GM18868 (cell line): ENCODE measurements around the gene AQP1.

Experiments
- ATAC-seq: cut with Tn5 transposase; IDR thresholded peaks from one replicate; pipeline ENCODE4 v1.9.1; 2021; ENCODE audit warnings: mild to moderate bottlenecking, moderate library complexity; ENCODE audit not compliant: unreplicated experiment

Gene AQP1

DNA sequence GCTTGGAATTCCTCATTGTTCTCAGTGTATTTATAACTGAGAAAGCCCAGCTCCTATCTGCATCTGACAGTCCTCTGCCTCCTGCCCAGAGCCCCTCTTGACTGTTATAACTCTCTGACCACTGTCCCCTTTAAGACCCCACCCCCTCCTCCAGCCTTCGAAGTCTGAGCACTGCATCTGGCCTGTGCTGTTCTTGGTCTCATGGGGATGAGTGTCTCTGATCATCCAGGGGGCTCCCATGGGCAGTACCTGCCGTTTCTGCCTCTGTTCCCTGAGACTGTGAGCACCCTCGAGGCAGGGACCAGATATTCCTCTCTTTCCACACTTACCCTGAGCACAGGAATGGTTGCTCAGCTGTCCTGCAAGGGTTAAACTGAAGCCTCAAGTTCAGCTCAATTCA, 59.8 kb downstream of the AQP1 start:
- no peak for ATAC-seq

DNA sequence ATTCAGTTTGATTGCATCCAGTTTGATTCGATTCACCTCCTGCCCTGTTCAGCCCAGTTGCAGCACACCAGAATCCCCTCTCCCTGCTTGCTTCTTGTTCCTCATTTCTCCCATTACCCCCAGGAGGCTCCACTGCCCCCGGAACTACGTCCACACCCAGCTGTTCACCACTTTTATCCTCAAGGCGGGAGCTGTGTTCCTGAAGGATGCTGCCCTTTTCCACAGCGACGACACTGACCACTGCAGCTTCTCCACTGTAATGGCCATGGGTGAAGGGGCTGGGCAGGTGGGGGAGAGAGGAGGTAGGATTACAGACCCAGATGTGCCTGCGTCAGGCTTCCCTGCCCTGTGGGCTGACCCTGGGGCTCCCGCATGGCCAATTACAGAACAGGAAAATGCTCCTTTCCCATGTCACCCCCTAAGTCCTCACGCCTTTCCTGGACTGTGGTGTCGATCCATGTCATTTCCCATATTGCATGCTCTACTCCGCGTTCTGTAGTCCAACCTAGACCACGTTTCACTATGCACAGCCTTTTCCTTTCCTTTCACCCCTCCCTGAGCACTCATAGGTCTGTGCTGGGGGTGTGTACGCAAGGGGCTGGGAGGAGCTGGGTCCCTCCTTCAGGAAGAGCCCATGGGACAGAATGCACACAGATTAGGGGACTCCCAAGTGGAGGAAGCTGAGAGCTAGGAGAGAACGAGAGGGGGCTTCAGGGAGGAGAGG, 60.3 kb downstream of the AQP1 start:
- no peak for ATAC-seq

DNA sequence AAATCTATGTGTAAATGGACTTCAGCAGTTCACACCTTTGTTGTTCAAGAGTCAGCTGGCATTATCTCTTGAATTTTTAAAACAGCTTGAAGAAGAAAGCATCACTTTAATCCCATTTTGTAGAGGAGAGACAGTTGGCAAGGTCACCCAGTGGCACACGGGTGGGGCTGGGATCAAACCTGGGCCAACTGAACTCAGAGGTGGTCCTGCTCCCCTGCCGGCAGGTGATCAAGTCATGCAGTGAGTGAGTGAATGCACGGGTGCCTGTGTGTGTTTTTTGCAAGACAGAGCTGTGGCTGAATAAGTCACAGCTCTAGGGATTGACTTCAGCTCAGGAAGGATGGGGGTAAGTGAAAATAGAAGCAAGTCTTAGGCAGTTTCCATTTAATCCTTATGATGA, 61.6 kb downstream of the AQP1 start:
- no peak for ATAC-seq

DNA sequence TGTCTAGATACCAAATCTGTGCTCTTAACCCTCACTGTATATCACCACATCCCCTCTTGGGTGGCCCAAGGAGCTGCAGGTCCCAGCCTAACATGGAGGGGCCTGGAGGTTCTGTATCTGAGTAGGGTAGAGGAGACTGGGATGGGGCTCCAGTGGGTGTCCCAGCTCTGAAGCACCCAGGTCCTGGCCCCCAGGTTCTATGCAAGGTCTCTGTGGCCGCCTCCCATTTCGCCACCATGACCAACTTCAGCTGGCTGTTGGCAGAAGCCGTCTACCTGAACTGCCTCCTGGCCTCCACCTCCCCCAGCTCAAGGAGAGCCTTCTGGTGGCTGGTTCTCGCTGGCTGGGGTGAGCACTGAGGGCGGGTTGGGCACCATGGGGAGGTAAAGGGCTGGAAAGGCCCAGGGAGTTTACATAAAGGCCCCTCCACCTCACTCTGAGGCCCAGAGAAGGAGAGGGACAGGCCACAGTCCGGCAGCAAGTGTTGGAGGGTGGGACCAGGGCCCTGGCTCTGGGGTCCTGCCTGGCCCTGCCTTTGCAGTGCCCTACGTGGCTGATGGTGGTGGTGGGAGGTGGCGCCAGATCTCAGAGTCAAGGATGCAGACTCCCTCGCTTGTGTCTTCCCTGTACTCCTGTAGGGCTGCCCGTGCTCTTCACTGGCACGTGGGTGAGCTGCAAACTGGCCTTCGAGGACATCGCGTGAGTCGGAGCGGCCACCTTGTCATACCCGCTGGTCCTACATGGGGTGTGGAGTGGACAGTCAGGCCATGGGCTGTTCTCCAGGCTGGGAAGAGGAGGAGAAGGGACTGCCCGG, 62.3 kb downstream of the AQP1 start:
- ATAC-seq, result no peak

DNA sequence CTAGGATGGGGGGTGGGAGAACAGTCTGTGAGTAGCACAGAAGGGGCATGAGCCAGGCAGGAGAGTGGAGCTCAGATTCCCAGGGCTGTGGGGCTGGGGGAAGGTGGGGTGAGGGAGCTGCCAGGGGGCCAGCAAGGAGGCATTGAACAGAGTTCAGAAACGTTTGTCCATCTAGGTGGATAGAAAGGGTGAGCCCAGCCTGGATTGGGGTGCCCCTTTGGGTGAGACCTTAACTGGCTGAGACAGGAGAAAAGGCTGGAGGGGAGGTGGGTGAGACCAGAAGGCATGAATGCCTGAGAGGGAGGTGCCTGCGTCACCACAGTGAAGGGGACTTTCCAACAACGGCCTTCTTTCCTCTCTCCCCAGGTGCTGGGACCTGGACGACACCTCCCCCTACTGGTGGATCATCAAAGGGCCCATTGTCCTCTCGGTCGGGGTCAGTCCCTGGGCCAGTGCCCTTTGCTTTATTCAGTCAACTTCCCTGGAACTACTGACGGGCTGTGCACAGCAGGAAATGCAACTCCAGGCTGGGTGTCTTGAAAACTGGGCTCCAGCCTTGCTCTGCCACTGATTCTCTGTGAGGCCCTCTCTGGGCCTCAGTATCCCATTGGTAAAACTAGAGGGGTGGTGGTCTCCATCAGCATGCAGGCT, 63.1 kb downstream of the AQP1 start:
- ATAC-seq, result peak; percentile 97
